GM12878 (cell line): Measurements from ENCODE around the gene PAX2. TPM values are rescaled to one million over a fixed set of nuclear protein-coding genes. Genes with fewer than 3 reads are reported as not detected.

Experiments
- ATAC-seq: fragments of 200-7000 bp; cut with Tn5 transposase; 3 replicates; pipeline ENCODE4 v1.9.1; 2020; ENCODE audit warnings: mild to moderate bottlenecking, moderate library complexity
- BruUV-seq: library from RNA; stranded (reverse); fragments of 400-500 nt; replicated peaks from 2 replicates; lab custom pipeline; 2021; lab: Mats Ljungman, UMichigan
- CTCF ChIA-PET: fragments of 300-600 bp; sonication (Branson Sonifier 250); formaldehyde crosslinking; extraction: SDS; loops from one replicate; lab custom pipeline; 2021; ENCODE audit warnings: inconsistent platforms; lab: Yijun Ruan, JAX
- POLR2A ChIA-PET: fragments of 350-600 bp; formaldehyde crosslinking; extraction: SDS; loops from one replicate; lab custom pipeline; 2021; ENCODE audit warnings: inconsistent platforms; lab: Charles Lee
- RAD21 ChIA-PET: fragments of 300-600 bp; sonication (Branson Sonifier 250); formaldehyde crosslinking; loops from one replicate; lab custom pipeline; 2023; ENCODE audit warnings: antibody characterized with exemption; ENCODE audit not compliant: unreplicated experiment; lab: Charles Lee
- SMC1A ChIA-PET: fragments of 300-600 bp; sonication (Branson Sonifier 250); formaldehyde crosslinking; loops from one replicate; lab custom pipeline; 2023; ENCODE audit not compliant: unreplicated experiment, uncharacterized antibody; lab: Charles Lee
- DNase-seq: peaks from one replicate; pipeline ENCODE4 v3.0.0-alpha.2; 2011; ENCODE audit warnings: low read depth, low spot score
- FAIRE-seq: peaks from 3 replicates; lab custom pipeline; 2011; peaks lifted over from hg19 to GRCh38; lab: Jason Lieb, UNC
- H2AFZ ChIP-seq: 2 replicates; pipeline ENCODE4 v1.6.0; 2011; ENCODE audit warnings: low read depth, low read length, control low read depth; ENCODE audit not compliant: control insufficient read depth
- H3K27ac ChIP-seq: 2 replicates; pipeline ENCODE4 v1.5.1; 2011; ENCODE audit warnings: control low read depth; ENCODE audit not compliant: control insufficient read depth, insufficient read depth
- H3K27me3 ChIP-seq, 2 experiments: replicated peaks in 1 of 2; 2 replicates each; pipeline versions ENCODE4 v1.6.0 to v1.6.1; 2011; ENCODE audit warnings: low read length in 1 of 2; ENCODE audit not compliant: control insufficient read depth in 2 of 2, insufficient read depth in 2 of 2
- H3K36me3 ChIP-seq, 2 experiments: 2 replicates each; pipeline ENCODE4 v1.5.1; 2011; ENCODE audit warnings: low read length in 1 of 2; ENCODE audit not compliant: control insufficient read depth in 2 of 2, insufficient read depth in 2 of 2
- H3K4me1 ChIP-seq: 2 replicates; pipeline ENCODE4 v1.6.1; 2011; ENCODE audit warnings: mild to moderate bottlenecking, low read length, moderate library complexity, mixed read lengths; ENCODE audit not compliant: control insufficient read depth, insufficient read depth
- H3K4me2 ChIP-seq: 2 replicates; pipeline ENCODE4 v1.6.0; 2011; ENCODE audit warnings: control low read depth; ENCODE audit not compliant: control insufficient read depth, insufficient read depth
- H3K4me3 ChIP-seq: fragments of 200-600 bp; sonication (generic); 2 replicates; pipeline ENCODE4 v1.5.1; 2016
- H3K79me2 ChIP-seq: 2 replicates; pipeline ENCODE4 v1.6.0; 2011; ENCODE audit warnings: low read length; ENCODE audit not compliant: control insufficient read depth, insufficient read depth
- H3K9ac ChIP-seq: 2 replicates; pipeline ENCODE4 v1.8.0; 2011; ENCODE audit warnings: low read length, control low read depth, mixed read lengths; ENCODE audit not compliant: control insufficient read depth, insufficient read depth
- H3K9me3 ChIP-seq: replicated peaks from 3 replicates; pipeline ENCODE4 v1.5.1; 2011; ENCODE audit warnings: mild to moderate bottlenecking, low read length; ENCODE audit not compliant: control insufficient read depth, insufficient read depth
- H4K20me1 ChIP-seq: 2 replicates; pipeline ENCODE4 v1.6.0; 2011; ENCODE audit not compliant: control insufficient read depth, insufficient read depth
- BRCA1 ChIP-seq: IDR thresholded peaks from 2 replicates; pipeline ENCODE4 v1.6.1; 2011; ENCODE audit warnings: low read depth, low read length, improper control_type of control experiment
- MYB ChIP-seq: fragments of 150-350 bp; IDR thresholded peaks from 2 replicates; pipeline ENCODE4 v1.6.1; 2014; ENCODE audit warnings: mild to moderate bottlenecking, low read depth, low read length, borderline replicate concordance
- RELA ChIP-seq: fragments of 450-650 bp; IDR thresholded peaks from 2 replicates; pipeline ENCODE4 v1.8.0; 2014; ENCODE audit warnings: borderline replicate concordance; ENCODE audit not compliant: partially characterized antibody
- WGBS: methylation state at CpG from one replicate; pipeline ENCODE4 v1.1.6; 2016; ENCODE audit warnings: low lambda C conversion rate; ENCODE audit not compliant: insufficient replicate concordance, insufficient coverage; ENCODE audit errors: missing lambda C conversion rate; 5-methylcytosine and 5-hydroxymethylcytosine counted together
- in situ Hi-C: fragments of 300-500 bp; cut with MboI; formaldehyde crosslinking; loops from 9 replicates; pipeline ENCODE4 v1.14.3; 2018; ENCODE audit warnings: mixed read lengths
- intact Hi-C: fragments of 100-400 bp; cut with micrococcal nuclease; formaldehyde crosslinking; loops from one replicate; pipeline ENCODE4 v1.14.2; 2022; ENCODE audit not compliant: unreplicated experiment
- polyA plus RNA-seq, 11 experiments: library from polyadenylated mRNA; depleted of rRNA in 4 of 11; unstranded in 6 of 11; stranded (reverse) in 5 of 11; fragments of >200 nt; fragmentation: Nextera tagmentation in 4 of 11; fragmentation: Illumina TruSeq in 1 of 11; extraction: Ambion mirVana in 4 of 11; extraction: Trizol in 1 of 11; gene quantifications; 1 replicate in 1 of 11; 2 replicates in 10 of 11; pipeline versions ENCODE4 v1.2.1 to v1.2.3, GENCODE V29; 2011 to 2016; ENCODE audit warnings: inconsistent platforms in 2 of 11, missing spikeins in 2 of 11, low read depth in 1 of 11
- total RNA-seq, 4 experiments: library from RNA; depleted of rRNA in 3 of 4; stranded (reverse); fragments of >200 nt in 3 of 4; fragmentation: Illumina TruSeq in 1 of 4; extraction: Trizol in 1 of 4; gene quantifications; 2 replicates each; pipeline versions ENCODE4 v1.2.1 to v1.2.3, GENCODE V29; 2013 to 2021
- TF ChIP-seq, protein P1 (sequence below): fragments of 450-650 bp; IDR thresholded peaks from 2 replicates; pipeline ENCODE4 v1.6.1; 2018; ENCODE audit warnings: mild to moderate bottlenecking, low read depth, moderate library complexity; ENCODE audit not compliant: partially characterized antibody
- TF ChIP-seq, protein P2 (sequence below): fragments of 150-350 bp; IDR thresholded peaks from 2 replicates; pipeline ENCODE4 v1.6.1; 2014; ENCODE audit warnings: mild to moderate bottlenecking, low read depth, low read length
- TF ChIP-seq, protein P3 (sequence below): IDR thresholded peaks from 2 replicates; pipeline ENCODE4 v1.6.1; 2011; ENCODE audit warnings: borderline replicate concordance, low read depth, mild to moderate bottlenecking, moderate library complexity, mixed read lengths, low read length; ENCODE audit not compliant: insufficient read depth; ENCODE audit errors: extremely low read length

Gene PAX2
- total and polyA plus RNA-seq, 10 of the 15 experiments (the other 5 are each of a cell fraction or from before 2014, with no cell fraction given), result not detected

DNA sequence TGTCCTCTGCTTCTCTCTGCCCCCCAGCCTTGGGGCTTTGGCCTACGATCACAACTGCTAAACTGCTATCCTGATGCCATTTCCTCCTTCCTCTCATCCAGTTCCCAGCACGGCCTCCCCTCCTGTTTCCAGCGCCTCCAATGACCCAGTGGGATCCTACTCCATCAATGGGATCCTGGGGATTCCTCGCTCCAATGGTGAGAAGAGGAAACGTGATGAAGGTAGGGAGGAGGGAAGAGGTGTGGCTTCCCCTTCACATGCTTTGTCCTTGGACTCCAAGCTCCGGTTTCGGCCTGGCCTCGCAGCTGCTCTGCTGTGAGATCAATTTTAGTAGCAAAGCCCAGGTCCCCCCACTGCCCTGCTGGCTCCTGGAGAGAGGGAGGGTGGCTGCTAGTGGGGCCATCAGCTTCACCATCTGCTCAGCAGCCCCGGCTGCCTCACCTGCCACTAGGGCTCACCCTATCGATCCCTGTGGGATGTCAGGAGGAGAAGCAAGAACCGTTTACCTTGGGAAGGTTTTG, 35.8 kb downstream of the PAX2 start:
- intact Hi-C loops, result no loop called here

More for the DNA sequence above, 35.8 kb downstream of the PAX2 start:
- ChIA-PET SMC1A (interaction anchor here (0.5 kb wide), 1 partner anchor 661 kb away, joined by 3 read pairs; no protein-coding TSS in a partner anchor), POLR2A (no interaction called here), CTCF (no interaction called here), RAD21 (no interaction called here)
- Histone ChIP-seq H2AFZ (no peak overlapping the region), H3K4me3 (no peak overlapping the region), H3K36me3 (no peaks in the 10 kb centered on the region), H3K4me1 (no peaks in the 10 kb centered on the region), H3K9ac (no peak overlapping the region), H3K79me2 (no peaks in the 10 kb centered on the region), H3K27me3 (peaks cover 4 to 10% of the 10 kb centered on the region in 2 experiments), H4K20me1 (no peaks in the 10 kb centered on the region), H3K9me3 (no peaks in the 10 kb centered on the region), H3K4me2 (no peak overlapping the region), H3K27ac (no peak overlapping the region)
- in situ Hi-C loops, result no loop called here
- no TSS peak for BruUV-seq
- 15% methylated on average over 11 of the region's 11 CpGs for WGBS
- TF ChIP-seq, protein P1, sequence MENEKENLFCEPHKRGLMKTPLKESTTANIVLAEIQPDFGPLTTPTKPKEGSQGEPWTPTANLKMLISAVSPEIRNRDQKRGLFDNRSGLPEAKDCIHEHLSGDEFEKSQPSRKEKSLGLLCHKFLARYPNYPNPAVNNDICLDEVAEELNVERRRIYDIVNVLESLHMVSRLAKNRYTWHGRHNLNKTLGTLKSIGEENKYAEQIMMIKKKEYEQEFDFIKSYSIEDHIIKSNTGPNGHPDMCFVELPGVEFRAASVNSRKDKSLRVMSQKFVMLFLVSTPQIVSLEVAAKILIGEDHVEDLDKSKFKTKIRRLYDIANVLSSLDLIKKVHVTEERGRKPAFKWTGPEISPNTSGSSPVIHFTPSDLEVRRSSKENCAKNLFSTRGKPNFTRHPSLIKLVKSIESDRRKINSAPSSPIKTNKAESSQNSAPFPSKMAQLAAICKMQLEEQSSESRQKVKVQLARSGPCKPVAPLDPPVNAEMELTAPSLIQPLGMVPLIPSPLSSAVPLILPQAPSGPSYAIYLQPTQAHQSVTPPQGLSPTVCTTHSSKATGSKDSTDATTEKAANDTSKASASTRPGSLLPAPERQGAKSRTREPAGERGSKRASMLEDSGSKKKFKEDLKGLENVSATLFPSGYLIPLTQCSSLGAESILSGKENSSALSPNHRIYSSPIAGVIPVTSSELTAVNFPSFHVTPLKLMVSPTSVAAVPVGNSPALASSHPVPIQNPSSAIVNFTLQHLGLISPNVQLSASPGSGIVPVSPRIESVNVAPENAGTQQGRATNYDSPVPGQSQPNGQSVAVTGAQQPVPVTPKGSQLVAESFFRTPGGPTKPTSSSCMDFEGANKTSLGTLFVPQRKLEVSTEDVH, result no peak
- TF ChIP-seq BRCA1, result no peak
- no peak for TF ChIP-seq MYB
- TF ChIP-seq, protein P2, sequence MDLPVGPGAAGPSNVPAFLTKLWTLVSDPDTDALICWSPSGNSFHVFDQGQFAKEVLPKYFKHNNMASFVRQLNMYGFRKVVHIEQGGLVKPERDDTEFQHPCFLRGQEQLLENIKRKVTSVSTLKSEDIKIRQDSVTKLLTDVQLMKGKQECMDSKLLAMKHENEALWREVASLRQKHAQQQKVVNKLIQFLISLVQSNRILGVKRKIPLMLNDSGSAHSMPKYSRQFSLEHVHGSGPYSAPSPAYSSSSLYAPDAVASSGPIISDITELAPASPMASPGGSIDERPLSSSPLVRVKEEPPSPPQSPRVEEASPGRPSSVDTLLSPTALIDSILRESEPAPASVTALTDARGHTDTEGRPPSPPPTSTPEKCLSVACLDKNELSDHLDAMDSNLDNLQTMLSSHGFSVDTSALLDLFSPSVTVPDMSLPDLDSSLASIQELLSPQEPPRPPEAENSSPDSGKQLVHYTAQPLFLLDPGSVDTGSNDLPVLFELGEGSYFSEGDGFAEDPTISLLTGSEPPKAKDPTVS, result no peak
- TF ChIP-seq, protein P3, sequence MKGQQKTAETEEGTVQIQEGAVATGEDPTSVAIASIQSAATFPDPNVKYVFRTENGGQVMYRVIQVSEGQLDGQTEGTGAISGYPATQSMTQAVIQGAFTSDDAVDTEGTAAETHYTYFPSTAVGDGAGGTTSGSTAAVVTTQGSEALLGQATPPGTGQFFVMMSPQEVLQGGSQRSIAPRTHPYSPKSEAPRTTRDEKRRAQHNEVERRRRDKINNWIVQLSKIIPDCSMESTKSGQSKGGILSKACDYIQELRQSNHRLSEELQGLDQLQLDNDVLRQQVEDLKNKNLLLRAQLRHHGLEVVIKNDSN, result no peak
- TF ChIP-seq RELA, result no peak
- no peak for FAIRE-seq
- DNase-seq, result no peak
- no peak for ATAC-seq
